IMR-90 (cell line): Measurements from ENCODE around the gene RRP36.

Source experiments
- MAFK ChIP-seq: IDR thresholded peaks from 2 replicates; pipeline ENCODE4 v1.6.1; 2012; ENCODE audit warnings: low read depth, low read length, improper control_type of control experiment
- MXI1 ChIP-seq: IDR thresholded peaks from 2 replicates; pipeline ENCODE4 v1.6.1; 2012; ENCODE audit warnings: low read depth, mild to moderate bottlenecking, low read length, moderate library complexity, borderline replicate concordance
- POLR2A ChIP-seq: IDR thresholded peaks from 2 replicates; pipeline ENCODE4 v1.6.1; 2012; ENCODE audit warnings: mild to moderate bottlenecking, low read depth, low read length
- RAD21 ChIP-seq: IDR thresholded peaks from 2 replicates; pipeline ENCODE4 v1.6.1; 2012; ENCODE audit warnings: low read length, improper control_type of control experiment
- RFX5 ChIP-seq: IDR thresholded peaks from 2 replicates; pipeline ENCODE4 v1.8.0; 2012; ENCODE audit warnings: low read depth, mild to moderate bottlenecking, low read length, moderate library complexity
- TF ChIP-seq, protein P1 (sequence below): conservative IDR thresholded peaks from 2 replicates; pipeline ENCODE4 v1.5.1; 2012; ENCODE audit warnings: mild to moderate bottlenecking, low read depth, low read length, improper control_type of control experiment

DNA sequence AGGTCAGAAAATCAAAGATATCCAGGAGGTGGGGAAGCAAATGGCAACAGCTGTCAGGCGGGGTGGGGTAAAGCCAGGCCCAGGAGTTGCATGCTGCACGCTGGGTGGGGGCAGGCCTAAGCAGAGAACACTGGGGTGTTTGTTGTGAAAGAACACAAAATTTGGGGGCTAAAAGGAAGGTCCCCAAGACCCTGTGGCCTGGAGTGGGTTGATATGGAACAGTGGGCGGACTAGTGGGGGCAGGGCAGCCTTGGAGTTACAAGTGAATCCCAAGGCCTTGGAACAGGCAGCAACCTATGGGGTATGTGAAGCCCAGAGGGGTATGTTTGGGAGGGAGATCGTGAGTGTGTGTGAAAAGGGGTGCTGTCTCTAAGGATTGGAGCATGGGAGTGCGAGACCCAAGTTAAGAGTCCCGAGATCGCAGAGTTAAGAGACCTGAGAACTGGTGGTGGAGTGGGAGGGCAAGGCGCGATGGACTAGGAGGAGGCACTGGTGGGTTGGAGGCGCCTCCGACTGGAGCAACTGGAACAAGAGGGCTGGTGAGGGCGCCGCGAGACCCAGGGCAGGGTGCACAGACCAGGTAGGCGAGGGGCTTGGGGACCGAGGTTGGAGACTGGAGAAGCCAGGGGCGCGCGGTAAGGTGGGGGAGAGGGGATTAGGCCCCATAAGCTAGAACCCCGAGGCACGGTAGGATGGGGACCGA, 31.6 kb downstream of the RRP36 start:
- TF ChIP-seq RFX5 (no peak), MAFK (no peak), MXI1 (no peak), RAD21 (no peak), POLR2A (no peak)
- TF ChIP-seq, protein P1, sequence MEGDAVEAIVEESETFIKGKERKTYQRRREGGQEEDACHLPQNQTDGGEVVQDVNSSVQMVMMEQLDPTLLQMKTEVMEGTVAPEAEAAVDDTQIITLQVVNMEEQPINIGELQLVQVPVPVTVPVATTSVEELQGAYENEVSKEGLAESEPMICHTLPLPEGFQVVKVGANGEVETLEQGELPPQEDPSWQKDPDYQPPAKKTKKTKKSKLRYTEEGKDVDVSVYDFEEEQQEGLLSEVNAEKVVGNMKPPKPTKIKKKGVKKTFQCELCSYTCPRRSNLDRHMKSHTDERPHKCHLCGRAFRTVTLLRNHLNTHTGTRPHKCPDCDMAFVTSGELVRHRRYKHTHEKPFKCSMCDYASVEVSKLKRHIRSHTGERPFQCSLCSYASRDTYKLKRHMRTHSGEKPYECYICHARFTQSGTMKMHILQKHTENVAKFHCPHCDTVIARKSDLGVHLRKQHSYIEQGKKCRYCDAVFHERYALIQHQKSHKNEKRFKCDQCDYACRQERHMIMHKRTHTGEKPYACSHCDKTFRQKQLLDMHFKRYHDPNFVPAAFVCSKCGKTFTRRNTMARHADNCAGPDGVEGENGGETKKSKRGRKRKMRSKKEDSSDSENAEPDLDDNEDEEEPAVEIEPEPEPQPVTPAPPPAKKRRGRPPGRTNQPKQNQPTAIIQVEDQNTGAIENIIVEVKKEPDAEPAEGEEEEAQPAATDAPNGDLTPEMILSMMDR: no peak
